Testis (tissue), 3 donors: ENCODE results near the gene UPK1A. TPM values are rescaled to one million over a fixed set of nuclear protein-coding genes. Genes with fewer than 3 reads are reported as not detected.

Experiments used
- DNase-seq: peaks from one replicate; pipeline ENCODE4 v3.0.0-alpha.2; 2019
- H3K27ac ChIP-seq, 2 donors: fragments of 200-600 bp; sonication (generic); one replicate each; pipeline ENCODE4 v1.5.1; 2019
- H3K27me3 ChIP-seq: fragments of 200-600 bp; sonication (generic); one replicate; pipeline ENCODE4 v1.5.1; 2019
- H3K36me3 ChIP-seq: fragments of 200-600 bp; sonication (generic); one replicate; pipeline ENCODE4 v1.5.1; 2017; ENCODE audit warnings: low read depth; ENCODE audit errors: missing control alignments
- H3K4me1 ChIP-seq: fragments of 200-600 bp; sonication (generic); one replicate; pipeline ENCODE4 v1.5.1; 2019
- H3K4me3 ChIP-seq, 2 donors: fragments of 200-600 bp; sonication (generic); one replicate each; pipeline ENCODE4 v1.5.1; 2017 to 2019
- H3K9me3 ChIP-seq: fragments of 200-600 bp; sonication (generic); one replicate; pipeline ENCODE4 v1.5.1; 2017
- POLR2A ChIP-seq: fragments of 450-650 bp; IDR thresholded peaks from one replicate; pipeline ENCODE4 v1.6.1; 2017; ENCODE audit warnings: antibody characterized with exemption, mild to moderate bottlenecking, moderate library complexity
- WGBS, 2 donors: methylation state at CpG; one replicate each; pipeline ENCODE4 v1.1.5; 2018; 5-methylcytosine and 5-hydroxymethylcytosine counted together
- intact Hi-C: fragments of 100-400 bp; cut with DNase I; formaldehyde crosslinking; loops from one replicate; pipeline ENCODE4 v1.15.1; 2023; ENCODE audit warnings: low total_unique reads
- polyA plus RNA-seq: library from polyadenylated mRNA; stranded (reverse); fragments of 350-450 nt; fragmentation: Illumina TruSeq; extraction: RNeasy Lipid Tissue Mini Kit (QIAGEN cat#74804); gene quantifications from one replicate; pipeline ENCODE4 v1.2.3, GENCODE V29; 2014; ENCODE audit warnings: low read depth, low replicate concordance; ENCODE audit not compliant: insufficient read depth
- total RNA-seq, 2 donors: library from RNA; depleted of rRNA; stranded (reverse); fragments of >200 nt; gene quantifications; one replicate each; pipeline ENCODE4 v1.2.3, GENCODE V29; 2016
- TF ChIP-seq, protein P1 (sequence below), 3 experiments: fragments of 450-650 bp in 2 of 3; fragments of 200-600 bp in 1 of 3; sonication (generic) in 1 of 3; IDR thresholded peaks; one replicate each; pipeline ENCODE4 v1.5.1; 2016 to 2019; ENCODE audit warnings: antibody characterized with exemption in 3 of 3, mild to moderate bottlenecking in 2 of 3, moderate library complexity in 1 of 3

Gene UPK1A
- total and polyA plus RNA-seq, 3 donors from 2014 or later = 0.37 to 1.0 (median 0.47) TPM

- no peaks in the 10 kb centered on the region for H3K36me3 ChIP-seq
- H3K27ac ChIP-seq = no peak overlapping the region
- H3K4me1 ChIP-seq = no peaks in the 10 kb centered on the region
- no peak overlapping the region for H3K4me3 ChIP-seq
- H3K9me3 ChIP-seq = no peaks in the 10 kb centered on the region
- no peak for DNase-seq
- TF ChIP-seq, protein P1, sequence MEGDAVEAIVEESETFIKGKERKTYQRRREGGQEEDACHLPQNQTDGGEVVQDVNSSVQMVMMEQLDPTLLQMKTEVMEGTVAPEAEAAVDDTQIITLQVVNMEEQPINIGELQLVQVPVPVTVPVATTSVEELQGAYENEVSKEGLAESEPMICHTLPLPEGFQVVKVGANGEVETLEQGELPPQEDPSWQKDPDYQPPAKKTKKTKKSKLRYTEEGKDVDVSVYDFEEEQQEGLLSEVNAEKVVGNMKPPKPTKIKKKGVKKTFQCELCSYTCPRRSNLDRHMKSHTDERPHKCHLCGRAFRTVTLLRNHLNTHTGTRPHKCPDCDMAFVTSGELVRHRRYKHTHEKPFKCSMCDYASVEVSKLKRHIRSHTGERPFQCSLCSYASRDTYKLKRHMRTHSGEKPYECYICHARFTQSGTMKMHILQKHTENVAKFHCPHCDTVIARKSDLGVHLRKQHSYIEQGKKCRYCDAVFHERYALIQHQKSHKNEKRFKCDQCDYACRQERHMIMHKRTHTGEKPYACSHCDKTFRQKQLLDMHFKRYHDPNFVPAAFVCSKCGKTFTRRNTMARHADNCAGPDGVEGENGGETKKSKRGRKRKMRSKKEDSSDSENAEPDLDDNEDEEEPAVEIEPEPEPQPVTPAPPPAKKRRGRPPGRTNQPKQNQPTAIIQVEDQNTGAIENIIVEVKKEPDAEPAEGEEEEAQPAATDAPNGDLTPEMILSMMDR (IDR thresholded peaks at IDR 0.05) = no peak
- no peak for TF ChIP-seq POLR2A
- WGBS, 2 donors = 77 to 79% methylated on average over 9 of the region's 9 CpGs
- H3K27me3 ChIP-seq = no peaks in the 10 kb centered on the region
- intact Hi-C loops = no loop called here
Observed at GRCh38 chr19:35621708-35622107, 44.6 kb upstream of the UPK1A start.

GRCh38 chr19:35622750-35623149 is 43.6 kb upstream of the UPK1A start:
- 85 to 88% methylated on average over 12 to 13 of the region's 13 CpGs for WGBS, 2 donors

DNA sequence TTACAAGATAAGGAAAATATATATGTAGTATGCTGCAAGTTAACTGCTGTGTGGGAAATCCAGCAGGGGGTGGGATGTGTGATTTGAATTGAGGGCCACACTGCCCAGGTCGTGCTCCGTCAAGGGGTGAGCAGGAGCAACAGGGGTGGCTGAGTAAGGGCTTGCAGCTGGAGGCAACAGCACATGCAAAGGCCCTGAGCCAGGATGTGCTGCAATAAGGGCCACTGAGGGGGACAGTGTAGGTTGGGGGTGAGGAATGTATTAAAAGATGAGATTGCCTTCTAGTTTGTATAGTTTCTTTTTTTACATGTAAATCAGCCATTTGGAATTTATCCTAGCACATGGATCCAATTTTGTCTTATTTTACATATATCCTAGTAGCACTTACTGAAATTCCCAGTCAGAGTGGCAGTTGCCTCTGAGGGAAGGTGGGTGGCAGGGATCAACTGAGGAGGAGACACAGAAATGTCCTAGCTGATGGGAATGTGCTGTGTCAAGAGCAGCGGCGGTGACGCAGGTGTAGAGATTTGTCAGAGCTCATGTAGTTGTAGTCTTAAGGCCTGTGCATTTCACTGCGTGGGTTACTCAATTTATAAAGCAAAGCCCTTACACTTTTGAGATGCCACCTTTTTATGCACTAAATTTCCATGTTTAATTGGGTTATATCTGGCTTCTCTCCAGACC is 42.8 kb upstream of the UPK1A start:
- H3K4me3 ChIP-seq = no peak overlapping the region
- H3K27ac ChIP-seq = no peak overlapping the region
- WGBS, 2 donors = 82 to 88% methylated on average over 6 of the region's 6 CpGs
- no peaks in the 10 kb centered on the region for H3K9me3 ChIP-seq
- DNase-seq = no peak
- H3K36me3 ChIP-seq = no peaks in the 10 kb centered on the region
- intact Hi-C loops = no loop called here
- H3K27me3 ChIP-seq = no peaks in the 10 kb centered on the region
- no peaks in the 10 kb centered on the region for H3K4me1 ChIP-seq
- TF ChIP-seq POLR2A = no peak
- TF ChIP-seq, protein P1 (IDR thresholded peaks at IDR 0.05) = no peak

More at GRCh38 chr19:35622750-35623149, 43.6 kb upstream of the UPK1A start:
- H3K9me3 ChIP-seq = no peaks in the 10 kb centered on the region
- H3K4me1 ChIP-seq = no peaks in the 10 kb centered on the region
- H3K27ac ChIP-seq = no peak overlapping the region
- no peaks in the 10 kb centered on the region for H3K36me3 ChIP-seq
- no peaks in the 10 kb centered on the region for H3K27me3 ChIP-seq
- intact Hi-C loops = no loop called here
- TF ChIP-seq, protein P1 (IDR thresholded peaks at IDR 0.05) = no peak
- no peak for TF ChIP-seq POLR2A
- DNase-seq = no peak
- H3K4me3 ChIP-seq = no peak overlapping the region

- Histone ChIP-seq H3K4me1 (peaks cover 5% of the 10 kb centered on the region), H3K27me3 (no peaks in the 10 kb centered on the region), H3K27ac (peak overlapping the region; percentile 52 to 88), H3K4me3 (peak overlapping the region; percentile 77 to 80), H3K9me3 (no peaks in the 10 kb centered on the region), H3K36me3 (no peaks in the 10 kb centered on the region)
- intact Hi-C loops = no loop called here
- no peak for DNase-seq
- 3 to 8% methylated on average over 9 of the region's 9 CpGs for WGBS, 2 donors
- TF ChIP-seq, protein P1 (IDR thresholded peaks at IDR 0.05) = no peak
- no peak for TF ChIP-seq POLR2A
Observed at GRCh38 chr19:35628264-35628564, 38.1 kb upstream of the UPK1A start.
